ENCODE data around the gene CIART.
"Not testable (repeated sequence)": the region's sequence is repeated elsewhere in the genome, so short reads cannot be mapped to it uniquely, and the experiment has no call there.

Gene CIART

GRCh38 chr1:150281758-150282557 is at the start of gene CIART:
TSS of gene CIART (plus strand) at chr1:150282554. CDS start at chr1:150283268, 714 bp downstream.
- DNase-seq, result peak; percentile 99

GRCh38 chr1:150232921-150233320 is 49.4 kb upstream of the CIART start:
- DNase-seq, result not testable (repeated sequence)

- no peak for DNase-seq
These were observed 48.7 kb upstream of the CIART start for GRCh38 chr1:150233359-150234308.

- DNase-seq, result no peak
These were observed 48.1 kb upstream of the CIART start for GRCh38 chr1:150234309-150234565.

GRCh38 chr1:150234566-150235293 is 47.6 kb upstream of the CIART start:
- DNase-seq, result peak; percentile 70

- DNase-seq, result no peak
These were observed 47.0 kb upstream of the CIART start for GRCh38 chr1:150235294-150235851.

GRCh38 chr1:150235852-150236613 is 46.3 kb upstream of the CIART start, which contains the start of gene ANP32E:
TSS of gene ANP32E (minus strand) at chr1:150236112. CDS start at chr1:150235786, 326 bp downstream.
- DNase-seq, result peak; percentile 99

GRCh38 chr1:150236614-150237100 is 45.7 kb upstream of the CIART start:
- DNase-seq, result no peak

GRCh38 chr1:150237176-150237575 is 45.2 kb upstream of the CIART start:
- not testable (repeated sequence) for DNase-seq

- no peak for DNase-seq
These were observed 44.6 kb upstream of the CIART start for GRCh38 chr1:150237746-150238145.

- DNase-seq, result no peak
These were observed 39.4 kb upstream of the CIART start for GRCh38 chr1:150243003-150243402.

- no peak for DNase-seq
These were observed 32.4 kb upstream of the CIART start for GRCh38 chr1:150249936-150250335.

- no peak for DNase-seq
These were observed 26.2 kb upstream of the CIART start for GRCh38 chr1:150256198-150256553.

GRCh38 chr1:150256554-150257341 is 25.6 kb upstream of the CIART start:
- DNase-seq, result peak; percentile 63

GRCh38 chr1:150257624-150258585 is 24.4 kb upstream of the CIART start, which contains the start of gene CA14:
TSS of gene CA14 (plus strand) at chr1:150257774. CDS start at chr1:150258129, 355 bp downstream.
- DNase-seq, result no peak

- no peak for DNase-seq
These were observed 23.1 kb upstream of the CIART start for GRCh38 chr1:150259217-150259616.

- peak; percentile 45 for DNase-seq
These were observed 22.3 kb upstream of the CIART start for GRCh38 chr1:150259758-150260669.

GRCh38 chr1:150261367-150261766 is 21.0 kb upstream of the CIART start:
- no peak for DNase-seq
